Activated B cell treated with CpG ODN at 0.5 μM for 24 hours (primary cell): ENCODE results near the gene IBTK. TPM values are rescaled to one million over a fixed set of nuclear protein-coding genes. Genes with fewer than 3 reads are reported as not detected.

Source experiments
- ATAC-seq: fragments of 200-7000 bp; cut with Tn5 transposase; one replicate; pipeline ENCODE4 v1.10.0; 2021; ENCODE audit warnings: low read depth, mild to moderate bottlenecking, moderate library complexity
- CTCF ChIA-PET: fragments of 350-600 bp; sonication (Branson Sonifier 250); formaldehyde crosslinking; loops from one replicate; lab custom pipeline; 2021; ENCODE audit warnings: antibody characterized with exemption; lab: Charles Lee
- POLR2A ChIA-PET: fragments of 350-600 bp; sonication (Branson Sonifier 250); formaldehyde crosslinking; loops from one replicate; lab custom pipeline; 2021; ENCODE audit warnings: antibody characterized with exemption; lab: Charles Lee
- DNase-seq: peaks from one replicate; pipeline ENCODE4 v3.0.0; 2022
- H3K27ac Mint-ChIP-seq: one replicate; pipeline ENCODE4 v1.8.0; 2020; ENCODE audit warnings: mixed read lengths
- H3K27me3 Mint-ChIP-seq: one replicate; pipeline ENCODE4 v1.8.0; 2021; ENCODE audit warnings: mixed read lengths
- H3K36me3 Mint-ChIP-seq: one replicate; pipeline ENCODE4 v1.8.0; 2021; ENCODE audit warnings: low read depth, mixed read lengths
- H3K4me1 Mint-ChIP-seq: one replicate; pipeline ENCODE4 v1.8.0; 2021; ENCODE audit warnings: mixed read lengths
- H3K4me3 Mint-ChIP-seq: one replicate; pipeline ENCODE4 v1.8.0; 2020; ENCODE audit warnings: mild to moderate bottlenecking, mixed read lengths
- H3K9me3 Mint-ChIP-seq: one replicate; pipeline ENCODE4 v1.8.0; 2020; ENCODE audit warnings: mixed read lengths
- intact Hi-C: fragments of 100-400 bp; cut with micrococcal nuclease; formaldehyde crosslinking; loops from one replicate; pipeline ENCODE4 v1.15.1; 2024
- total RNA-seq: library from RNA; stranded (reverse); gene quantifications from 2 replicates; pipeline ENCODE4 v1.2.3, GENCODE V29; 2022
- TF ChIP-seq, protein P1 (sequence below): fragments of 200-600 bp; IDR thresholded peaks from one replicate; pipeline ENCODE4 v1.8.0; 2022; ENCODE audit warnings: antibody characterized with exemption, mild to moderate bottlenecking

The IBTK gene
- total RNA-seq, 1 donor from 2014 or later: 30.1 TPM

DNA sequence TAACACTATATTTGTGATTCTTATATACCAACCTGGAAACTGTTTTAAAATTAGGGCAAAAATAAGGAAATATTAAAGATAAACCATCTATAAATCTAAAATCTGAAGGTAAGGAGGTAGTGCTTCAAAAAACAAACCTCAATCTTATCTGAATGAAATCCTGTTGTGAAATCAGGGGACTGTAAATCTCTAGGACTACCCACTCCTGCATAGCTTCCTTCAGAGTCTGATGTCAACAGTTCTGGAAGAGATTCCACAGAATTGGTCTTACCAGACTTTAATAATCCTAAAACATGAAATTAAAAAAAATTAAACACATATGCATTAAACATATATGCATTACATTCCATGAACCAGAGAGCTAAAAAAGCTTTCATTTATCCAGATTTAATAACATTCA lies 51.4 kb downstream of the IBTK start:
- ChIA-PET CTCF (no interaction called here), POLR2A (no interaction called here)
- intact Hi-C loops: no loop called here
- no peak overlapping the region for H3K4me3 Mint-ChIP-seq
- ATAC-seq: no peak
- H3K27ac Mint-ChIP-seq: no peak overlapping the region
- no peaks in the 10 kb centered on the region for H3K4me1 Mint-ChIP-seq
- H3K27me3 Mint-ChIP-seq: no peaks in the 10 kb centered on the region
- peaks cover 78% of the 10 kb centered on the region for H3K36me3 Mint-ChIP-seq
- no peak for DNase-seq
- no peaks in the 10 kb centered on the region for H3K9me3 Mint-ChIP-seq
- TF ChIP-seq, protein P1, sequence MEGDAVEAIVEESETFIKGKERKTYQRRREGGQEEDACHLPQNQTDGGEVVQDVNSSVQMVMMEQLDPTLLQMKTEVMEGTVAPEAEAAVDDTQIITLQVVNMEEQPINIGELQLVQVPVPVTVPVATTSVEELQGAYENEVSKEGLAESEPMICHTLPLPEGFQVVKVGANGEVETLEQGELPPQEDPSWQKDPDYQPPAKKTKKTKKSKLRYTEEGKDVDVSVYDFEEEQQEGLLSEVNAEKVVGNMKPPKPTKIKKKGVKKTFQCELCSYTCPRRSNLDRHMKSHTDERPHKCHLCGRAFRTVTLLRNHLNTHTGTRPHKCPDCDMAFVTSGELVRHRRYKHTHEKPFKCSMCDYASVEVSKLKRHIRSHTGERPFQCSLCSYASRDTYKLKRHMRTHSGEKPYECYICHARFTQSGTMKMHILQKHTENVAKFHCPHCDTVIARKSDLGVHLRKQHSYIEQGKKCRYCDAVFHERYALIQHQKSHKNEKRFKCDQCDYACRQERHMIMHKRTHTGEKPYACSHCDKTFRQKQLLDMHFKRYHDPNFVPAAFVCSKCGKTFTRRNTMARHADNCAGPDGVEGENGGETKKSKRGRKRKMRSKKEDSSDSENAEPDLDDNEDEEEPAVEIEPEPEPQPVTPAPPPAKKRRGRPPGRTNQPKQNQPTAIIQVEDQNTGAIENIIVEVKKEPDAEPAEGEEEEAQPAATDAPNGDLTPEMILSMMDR: no peak

GRCh38 chr6:82195619-82196018 lies 51.9 kb downstream of the IBTK start:
- Mint-ChIP-seq H3K27me3 (no peaks in the 10 kb centered on the region), H3K9me3 (no peaks in the 10 kb centered on the region), H3K27ac (no peak overlapping the region), H3K4me3 (no peak overlapping the region), H3K4me1 (no peaks in the 10 kb centered on the region), H3K36me3 (peaks cover 78% of the 10 kb centered on the region)
- CTCF ChIA-PET: no interaction called here
- intact Hi-C loops: no loop called here
- no peak for DNase-seq
- POLR2A ChIA-PET: no interaction called here
- TF ChIP-seq, protein P1: no peak
- ATAC-seq: no peak

GRCh38 chr6:82185948-82186535 lies 61.5 kb downstream of the IBTK start:
- ATAC-seq: no peak
- CTCF ChIA-PET: no interaction called here
- no peaks in the 10 kb centered on the region for H3K9me3 Mint-ChIP-seq
- no peak overlapping the region for H3K27ac Mint-ChIP-seq
- H3K27me3 Mint-ChIP-seq: no peaks in the 10 kb centered on the region
- no peak for DNase-seq
- no peak overlapping the region for H3K4me3 Mint-ChIP-seq
- peaks cover 67% of the 10 kb centered on the region for H3K36me3 Mint-ChIP-seq
- intact Hi-C loops: no loop called here
- no peaks in the 10 kb centered on the region for H3K4me1 Mint-ChIP-seq
- TF ChIP-seq, protein P1: no peak
- POLR2A ChIA-PET: no interaction called here

- CTCF ChIA-PET: no interaction called here
- Mint-ChIP-seq H3K4me3 (no peak overlapping the region), H3K9me3 (no peaks in the 10 kb centered on the region), H3K27me3 (no peaks in the 10 kb centered on the region), H3K4me1 (no peaks in the 10 kb centered on the region), H3K27ac (no peak overlapping the region), H3K36me3 (peaks cover 61% of the 10 kb centered on the region)
- ATAC-seq: no peak
- TF ChIP-seq, protein P1: no peak
- POLR2A ChIA-PET: no interaction called here
- intact Hi-C loops: no loop called here
- DNase-seq: no peak
Observed at GRCh38 chr6:82183642-82184282, 63.8 kb downstream of the IBTK start.

GRCh38 chr6:82182756-82183155 lies 64.8 kb downstream of the IBTK start:
- no peak overlapping the region for H3K4me3 Mint-ChIP-seq
- DNase-seq: no peak
- no peaks in the 10 kb centered on the region for H3K4me1 Mint-ChIP-seq
- ChIA-PET POLR2A (no interaction called here), CTCF (no interaction called here)
- no peak overlapping the region for H3K27ac Mint-ChIP-seq
- no peaks in the 10 kb centered on the region for H3K27me3 Mint-ChIP-seq
- no peak for ATAC-seq
- H3K9me3 Mint-ChIP-seq: no peaks in the 10 kb centered on the region
- intact Hi-C loops: no loop called here
- H3K36me3 Mint-ChIP-seq: peaks cover 57% of the 10 kb centered on the region
- TF ChIP-seq, protein P1: no peak
